Measurements from ENCODE around the gene C4orf50. TPM values are rescaled to one million over a fixed set of nuclear protein-coding genes. Genes with fewer than 3 reads are reported as not detected.

Gene C4orf50
- total RNA-seq (2014; rRNA removed; shearing (Covaris generic)), result not detected in 2 replicates

GRCh38 chr4:6018331-6018730 is at the start of gene C4orf50:
C4orf50 (minus strand) TSS chr4:6018431.
- peaks cover 33% of the 10 kb centered on the region for H3K27me3 ChIP-seq
- no peaks in the 10 kb centered on the region for H3K36me3 ChIP-seq

GRCh38 chr4:6065934-6066590 is 47.8 kb upstream of the C4orf50 start:
- Histone ChIP-seq H3K4me1 (no peaks in the 10 kb centered on the region), H3K27ac (no peak overlapping the region), H3K36me3 (no peaks in the 10 kb centered on the region), H3K4me3 (no peak overlapping the region), H3K9me3 (replicated peaks) (no peaks in the 10 kb centered on the region), H3K27me3 (peaks cover 34% of the 10 kb centered on the region; the same call in 1 of the 2 replicates)
- DNase-seq, result no peak

More at GRCh38 chr4:6018331-6018730, at the start of gene C4orf50:
- H3K4me1 ChIP-seq, result no peaks in the 10 kb centered on the region
- no peak within 1 kb of the TSS for H3K4me3 ChIP-seq
- no peak for DNase-seq
- H3K27ac ChIP-seq, result no peak within 1 kb of the TSS
- H3K9me3 ChIP-seq (replicated peaks), result no peaks in the 10 kb centered on the region

- Histone ChIP-seq H3K4me1 (no peaks in the 10 kb centered on the region), H3K27me3 (peaks cover 28% of the 10 kb centered on the region; the same call in 1 of the 2 replicates), H3K36me3 (no peaks in the 10 kb centered on the region), H3K4me3 (no peak overlapping the region), H3K27ac (no peak overlapping the region), H3K9me3 (replicated peaks) (no peaks in the 10 kb centered on the region)
- no peak for DNase-seq
These were observed 46.9 kb upstream of the C4orf50 start for GRCh38 chr4:6065166-6065565.

- no peaks in the 10 kb centered on the region for H3K4me1 ChIP-seq
- no peaks in the 10 kb centered on the region for H3K36me3 ChIP-seq
- no peaks in the 10 kb centered on the region for H3K9me3 ChIP-seq (replicated peaks)
- H3K4me3 ChIP-seq, result no peak overlapping the region
- H3K27ac ChIP-seq, result no peak overlapping the region
- H3K27me3 ChIP-seq, result peaks cover 27% of the 10 kb centered on the region; the same call in 1 of the 2 replicates
- no peak for DNase-seq
These were observed 46.2 kb upstream of the C4orf50 start for GRCh38 chr4:6064383-6064782.

GRCh38 chr4:6063684-6064083 is 45.5 kb upstream of the C4orf50 start:
- Histone ChIP-seq H3K27me3 (peaks cover 20% of the 10 kb centered on the region; the same call in 1 of the 2 replicates), H3K4me3 (no peak overlapping the region), H3K9me3 (replicated peaks) (no peaks in the 10 kb centered on the region), H3K36me3 (no peaks in the 10 kb centered on the region), H3K27ac (no peak overlapping the region), H3K4me1 (no peaks in the 10 kb centered on the region)
- no peak for DNase-seq

- Histone ChIP-seq H3K9me3 (replicated peaks) (peaks cover 5% of the 10 kb centered on the region; the same call in 1 of the 2 replicates), H3K4me3 (no peak overlapping the region), H3K36me3 (no peaks in the 10 kb centered on the region), H3K27me3 (peaks cover 13% of the 10 kb centered on the region; the same call in 1 of the 2 replicates), H3K4me1 (no peaks in the 10 kb centered on the region), H3K27ac (no peak overlapping the region)
- DNase-seq, result no peak
These were observed 43.9 kb upstream of the C4orf50 start for GRCh38 chr4:6062133-6062532.

GRCh38 chr4:6059375-6059805 is 41.2 kb upstream of the C4orf50 start:
- no peaks in the 10 kb centered on the region for H3K4me1 ChIP-seq
- H3K4me3 ChIP-seq, result no peak overlapping the region
- peaks cover 5% of the 10 kb centered on the region; the same call in 1 of the 2 replicates for H3K9me3 ChIP-seq (replicated peaks)
- no peaks in the 10 kb centered on the region for H3K27me3 ChIP-seq
- no peak for DNase-seq
- H3K36me3 ChIP-seq, result no peaks in the 10 kb centered on the region
- no peak overlapping the region for H3K27ac ChIP-seq

GRCh38 chr4:6058531-6059374 is 40.5 kb upstream of the C4orf50 start:
- H3K27me3 ChIP-seq, result 0 out of 2 replicates have a peak, but pooled peaks cover 3% of the 10 kb centered on the region
- H3K4me1 ChIP-seq, result no peaks in the 10 kb centered on the region
- no peak for DNase-seq
- H3K36me3 ChIP-seq, result no peaks in the 10 kb centered on the region
- peaks cover 5% of the 10 kb centered on the region; the same call in 1 of the 2 replicates for H3K9me3 ChIP-seq (replicated peaks)
- no peak overlapping the region for H3K4me3 ChIP-seq
- H3K27ac ChIP-seq, result no peak overlapping the region

GRCh38 chr4:6056976-6057766 is 38.9 kb upstream of the C4orf50 start:
- H3K9me3 ChIP-seq (replicated peaks), result peaks cover 5% of the 10 kb centered on the region; the same call in 1 of the 2 replicates
- peaks cover 6% of the 10 kb centered on the region; the same call in 1 of the 2 replicates for H3K27me3 ChIP-seq
- H3K4me3 ChIP-seq, result no peak overlapping the region
- no peaks in the 10 kb centered on the region for H3K4me1 ChIP-seq
- no peak overlapping the region for H3K27ac ChIP-seq
- no peak for DNase-seq
- no peaks in the 10 kb centered on the region for H3K36me3 ChIP-seq

GRCh38 chr4:6055436-6055835 is 37.2 kb upstream of the C4orf50 start:
- Histone ChIP-seq H3K27me3 (peaks cover 11% of the 10 kb centered on the region), H3K4me3 (no peak overlapping the region), H3K27ac (no peak overlapping the region), H3K4me1 (no peaks in the 10 kb centered on the region), H3K36me3 (no peaks in the 10 kb centered on the region), H3K9me3 (replicated peaks) (peaks cover 5% of the 10 kb centered on the region; the same call in 1 of the 2 replicates)
- no peak for DNase-seq

GRCh38 chr4:6055030-6055429 is 36.8 kb upstream of the C4orf50 start:
- Histone ChIP-seq H3K27ac (no peak overlapping the region), H3K36me3 (no peaks in the 10 kb centered on the region), H3K9me3 (replicated peaks) (peaks cover 5% of the 10 kb centered on the region; the same call in 1 of the 2 replicates), H3K4me1 (no peaks in the 10 kb centered on the region), H3K4me3 (no peak overlapping the region), H3K27me3 (peaks cover 11% of the 10 kb centered on the region)
- no peak for DNase-seq

- peaks cover 5% of the 10 kb centered on the region; the same call in 1 of the 2 replicates for H3K9me3 ChIP-seq (replicated peaks)
- DNase-seq, result no peak
- peaks cover 11% of the 10 kb centered on the region for H3K27me3 ChIP-seq
- H3K36me3 ChIP-seq, result no peaks in the 10 kb centered on the region
- no peaks in the 10 kb centered on the region for H3K4me1 ChIP-seq
- no peak overlapping the region for H3K27ac ChIP-seq
- H3K4me3 ChIP-seq, result no peak overlapping the region
These were observed 36.1 kb upstream of the C4orf50 start for GRCh38 chr4:6054162-6054922.

GRCh38 chr4:6052679-6053078 is 34.4 kb upstream of the C4orf50 start:
- peaks cover 13% of the 10 kb centered on the region for H3K27me3 ChIP-seq
- H3K27ac ChIP-seq, result no peak overlapping the region
- no peak overlapping the region for H3K4me3 ChIP-seq
- H3K9me3 ChIP-seq (replicated peaks), result no peaks in the 10 kb centered on the region; the same call in 1 of the 2 replicates
- no peak for DNase-seq
- H3K36me3 ChIP-seq, result no peaks in the 10 kb centered on the region; the same call in 1 of the 2 replicates
- no peaks in the 10 kb centered on the region for H3K4me1 ChIP-seq

- no peak overlapping the region for H3K4me3 ChIP-seq
- H3K27me3 ChIP-seq, result peaks cover 20% of the 10 kb centered on the region
- H3K4me1 ChIP-seq, result no peaks in the 10 kb centered on the region
- H3K27ac ChIP-seq, result no peak overlapping the region
- no peaks in the 10 kb centered on the region; the same call in 1 of the 2 replicates for H3K36me3 ChIP-seq
- no peaks in the 10 kb centered on the region for H3K9me3 ChIP-seq (replicated peaks)
- DNase-seq, result no peak
These were observed 32.3 kb upstream of the C4orf50 start for GRCh38 chr4:6050551-6050950.
